Measurements from ENCODE around the gene LPAR5. TPM values are rescaled to one million over a fixed set of nuclear protein-coding genes. Genes with fewer than 3 reads are reported as not detected.

The LPAR5 gene
- total RNA-seq, 1 donor from 2014 or later = 2.1 TPM

GRCh38 chr12:6644903-6645302 lies 9.1 kb upstream of the LPAR5 start:
- DNase-seq (ENCODE audit: low read depth) = no peak
- Histone ChIP-seq H3K36me3 (ENCODE audit: control insufficient read depth, insufficient read depth, low read length) (no peaks in the 10 kb centered on the region), H3K27me3 (ENCODE audit: control insufficient read depth, insufficient read depth, low read length) (no peaks in the 10 kb centered on the region), H3K4me3 (ENCODE audit: low read depth, low read length) (no peak overlapping the region)
- no peak for FAIRE-seq
- TF ChIP-seq CTCF (IDR thresholded peaks at IDR 0.05; ENCODE audit: insufficient read depth, low read length, severe bottlenecking) = no peak

GRCh38 chr12:6644257-6644596 lies 8.5 kb upstream of the LPAR5 start:
- Histone ChIP-seq H3K27me3 (ENCODE audit: control insufficient read depth, insufficient read depth, low read length) (no peaks in the 10 kb centered on the region), H3K36me3 (ENCODE audit: control insufficient read depth, insufficient read depth, low read length) (no peaks in the 10 kb centered on the region), H3K4me3 (ENCODE audit: low read depth, low read length) (no peak overlapping the region)
- no peak for DNase-seq (ENCODE audit: low read depth)
- no peak for FAIRE-seq
- TF ChIP-seq CTCF (IDR thresholded peaks at IDR 0.05; ENCODE audit: insufficient read depth, low read length, severe bottlenecking) = no peak

GRCh38 chr12:6643569-6644256 lies 8.0 kb upstream of the LPAR5 start:
- Histone ChIP-seq H3K36me3 (ENCODE audit: control insufficient read depth, insufficient read depth, low read length) (no peaks in the 10 kb centered on the region), H3K27me3 (ENCODE audit: control insufficient read depth, insufficient read depth, low read length) (no peaks in the 10 kb centered on the region), H3K4me3 (ENCODE audit: low read depth, low read length) (no peak overlapping the region)
- DNase-seq (ENCODE audit: low read depth) = no peak
- no peak for FAIRE-seq
- TF ChIP-seq CTCF (IDR thresholded peaks at IDR 0.05; ENCODE audit: insufficient read depth, low read length, severe bottlenecking) = no peak

- Histone ChIP-seq H3K36me3 (ENCODE audit: control insufficient read depth, insufficient read depth, low read length) (no peaks in the 10 kb centered on the region), H3K27me3 (ENCODE audit: control insufficient read depth, insufficient read depth, low read length) (no peaks in the 10 kb centered on the region), H3K4me3 (ENCODE audit: low read depth, low read length) (no peak overlapping the region)
- TF ChIP-seq CTCF (IDR thresholded peaks at IDR 0.05; ENCODE audit: insufficient read depth, low read length, severe bottlenecking) = no peak
- DNase-seq (ENCODE audit: low read depth) = no peak
- FAIRE-seq = no peak
These were observed 5.4 kb upstream of the LPAR5 start for GRCh38 chr12:6641131-6641530.

GRCh38 chr12:6640497-6640896 lies 4.7 kb upstream of the LPAR5 start:
- Histone ChIP-seq H3K27me3 (ENCODE audit: control insufficient read depth, insufficient read depth, low read length) (no peaks in the 10 kb centered on the region), H3K36me3 (ENCODE audit: control insufficient read depth, insufficient read depth, low read length) (no peaks in the 10 kb centered on the region), H3K4me3 (ENCODE audit: low read depth, low read length) (no peak overlapping the region)
- TF ChIP-seq CTCF (IDR thresholded peaks at IDR 0.05; ENCODE audit: insufficient read depth, low read length, severe bottlenecking) = no peak
- FAIRE-seq (no peak), DNase-seq (ENCODE audit: low read depth) (no peak)

All from bronchial epithelial cell (primary cell).